GM18511 (cell line): Measurements from ENCODE around the gene CFAP77.
"Not testable (repeated sequence)": the region's sequence is repeated elsewhere in the genome, so short reads cannot be mapped to it uniquely, and the experiment has no call there.

Experiments
- ATAC-seq: cut with Tn5 transposase; IDR thresholded peaks from one replicate; pipeline ENCODE4 v1.9.1; 2021; ENCODE audit warnings: mild to moderate bottlenecking, moderate library complexity; ENCODE audit not compliant: unreplicated experiment

CFAP77 gene

DNA sequence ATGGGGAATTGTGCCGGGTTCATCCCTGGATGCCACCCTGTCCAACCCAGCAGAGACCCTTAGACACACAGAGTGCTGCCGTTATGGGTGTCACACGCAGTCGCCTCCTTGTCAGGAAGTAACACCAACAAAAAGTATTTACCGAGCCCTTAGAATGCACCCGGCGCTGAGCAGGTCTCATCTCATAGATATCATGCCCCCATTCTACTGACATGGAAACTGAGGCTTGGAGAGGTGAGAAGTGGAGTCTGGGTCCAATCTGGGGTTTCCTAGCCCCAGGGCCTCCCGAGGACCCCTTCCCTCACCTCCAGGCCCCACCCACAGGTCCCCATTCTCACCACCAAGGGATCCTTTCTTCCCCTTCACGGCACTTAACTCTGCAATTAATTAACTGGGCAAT is 135.6 kb downstream of the CFAP77 start:
- no peak for ATAC-seq

DNA sequence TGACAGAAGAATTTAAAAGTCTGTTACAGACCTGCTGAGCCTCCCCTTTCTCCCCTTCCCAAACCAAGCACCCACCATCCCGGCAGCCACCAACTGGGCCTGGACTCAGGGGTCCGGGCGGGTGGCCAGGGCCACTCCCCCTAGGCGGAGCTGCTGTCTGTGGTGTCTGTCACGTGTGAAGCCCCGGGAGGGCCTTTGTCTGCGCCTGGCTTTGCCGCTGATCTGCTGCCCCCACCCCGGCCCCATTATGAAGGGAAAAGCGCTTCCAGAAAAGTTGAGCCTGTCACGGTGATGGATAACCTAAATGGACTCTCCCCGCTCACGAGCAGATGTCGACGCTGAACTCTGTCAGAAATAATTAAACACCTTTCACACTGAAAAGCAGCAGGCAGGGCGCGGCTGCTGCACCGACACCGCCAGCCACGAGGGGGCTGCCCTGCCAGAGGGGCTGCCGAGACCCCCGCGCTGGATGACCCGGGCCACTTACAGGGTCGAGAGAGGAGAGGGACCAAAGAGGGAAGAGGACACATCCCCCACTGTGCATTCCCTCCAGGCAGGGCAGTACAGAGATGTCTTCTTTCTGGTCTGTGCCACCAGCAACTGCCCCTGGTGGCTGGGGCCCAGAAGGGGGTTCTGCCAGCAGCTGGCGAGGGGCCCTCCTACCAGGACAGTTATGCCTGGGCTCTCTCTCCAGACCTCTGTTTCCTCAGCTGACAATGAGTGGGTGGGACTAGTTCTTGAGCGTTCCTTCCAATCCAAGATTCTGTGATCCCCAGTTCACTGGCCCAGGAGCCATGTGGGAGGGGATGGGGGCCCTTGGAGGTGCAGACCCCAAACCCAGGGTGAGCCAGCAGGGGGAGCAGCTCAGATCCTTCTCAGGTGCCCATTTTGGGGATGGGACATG is 136.4 kb downstream of the CFAP77 start:
- ATAC-seq, result no peak

DNA sequence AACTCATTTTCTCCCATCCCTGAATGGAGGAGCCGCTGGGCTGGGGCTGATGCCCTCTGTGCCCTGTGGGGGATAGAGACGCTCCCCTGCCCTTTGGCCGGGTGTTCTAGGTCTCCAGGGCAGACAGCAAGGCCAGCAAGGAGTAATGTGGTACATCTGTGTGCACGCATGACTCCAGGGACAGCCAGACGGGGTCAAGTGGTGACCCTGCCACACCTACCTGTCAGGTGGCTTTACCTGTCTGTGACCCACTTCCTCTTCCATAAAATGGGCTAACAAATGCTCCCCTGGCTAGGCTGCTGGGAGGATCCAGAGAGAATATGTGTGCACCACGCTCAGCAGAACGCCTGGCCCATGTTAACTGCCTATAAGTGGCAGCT is 137.0 kb downstream of the CFAP77 start:
- no peak for ATAC-seq

DNA sequence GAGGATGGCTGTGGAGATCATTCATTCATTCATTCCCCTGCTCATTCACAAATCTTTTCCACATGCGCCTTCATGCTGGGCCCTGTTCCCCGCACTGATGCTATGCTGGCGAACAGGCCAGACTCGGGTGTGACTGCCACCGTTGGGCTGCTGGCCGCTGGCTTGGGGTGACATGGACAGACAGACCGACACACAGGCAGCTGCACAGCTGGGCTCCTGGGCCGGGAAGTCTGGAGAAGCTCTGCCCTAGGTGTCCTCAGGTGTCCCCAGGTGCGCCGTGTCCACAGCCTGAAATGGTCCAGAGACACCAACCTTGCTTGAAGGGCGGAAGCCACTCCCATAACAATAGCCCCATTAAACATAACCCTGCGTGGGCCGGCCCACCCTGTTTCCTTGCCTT is 137.4 kb downstream of the CFAP77 start:
- no peak for ATAC-seq

DNA sequence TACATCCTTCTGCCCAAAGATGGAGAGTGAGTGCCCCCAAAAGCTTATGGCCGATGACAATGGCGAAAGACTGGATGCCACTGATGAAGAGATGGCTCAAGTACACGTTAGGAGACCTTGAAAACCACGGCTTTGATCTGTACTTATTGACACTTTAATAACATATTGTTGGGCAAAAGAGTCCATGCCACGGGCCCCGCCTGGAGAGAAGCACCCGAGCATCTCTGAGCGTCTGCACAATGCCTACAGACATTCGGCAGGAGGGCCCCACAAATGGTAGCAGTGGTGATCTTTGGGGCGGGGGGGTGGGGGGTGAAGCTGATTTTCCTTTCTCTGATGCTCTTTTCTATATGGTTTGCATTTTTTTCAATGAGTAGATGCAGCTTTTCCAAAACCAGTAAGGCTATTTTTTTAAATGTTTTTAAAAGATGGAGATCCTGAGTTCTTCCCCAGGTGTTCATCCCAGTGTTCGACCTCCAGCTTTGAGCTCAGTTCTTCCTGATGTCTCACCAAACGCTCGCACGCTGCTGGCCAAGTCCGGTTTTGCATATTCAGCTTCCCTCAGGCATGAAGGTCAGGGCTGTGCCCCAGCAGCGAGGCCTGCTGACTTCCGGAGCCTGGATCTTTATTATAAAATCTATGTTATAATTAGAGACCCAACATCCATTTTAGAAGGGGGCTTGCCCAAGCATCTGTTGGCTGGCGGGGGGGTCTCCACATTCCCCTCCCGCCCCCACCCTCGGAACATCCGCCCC is 138.1 kb downstream of the CFAP77 start:
- no peak for ATAC-seq

DNA sequence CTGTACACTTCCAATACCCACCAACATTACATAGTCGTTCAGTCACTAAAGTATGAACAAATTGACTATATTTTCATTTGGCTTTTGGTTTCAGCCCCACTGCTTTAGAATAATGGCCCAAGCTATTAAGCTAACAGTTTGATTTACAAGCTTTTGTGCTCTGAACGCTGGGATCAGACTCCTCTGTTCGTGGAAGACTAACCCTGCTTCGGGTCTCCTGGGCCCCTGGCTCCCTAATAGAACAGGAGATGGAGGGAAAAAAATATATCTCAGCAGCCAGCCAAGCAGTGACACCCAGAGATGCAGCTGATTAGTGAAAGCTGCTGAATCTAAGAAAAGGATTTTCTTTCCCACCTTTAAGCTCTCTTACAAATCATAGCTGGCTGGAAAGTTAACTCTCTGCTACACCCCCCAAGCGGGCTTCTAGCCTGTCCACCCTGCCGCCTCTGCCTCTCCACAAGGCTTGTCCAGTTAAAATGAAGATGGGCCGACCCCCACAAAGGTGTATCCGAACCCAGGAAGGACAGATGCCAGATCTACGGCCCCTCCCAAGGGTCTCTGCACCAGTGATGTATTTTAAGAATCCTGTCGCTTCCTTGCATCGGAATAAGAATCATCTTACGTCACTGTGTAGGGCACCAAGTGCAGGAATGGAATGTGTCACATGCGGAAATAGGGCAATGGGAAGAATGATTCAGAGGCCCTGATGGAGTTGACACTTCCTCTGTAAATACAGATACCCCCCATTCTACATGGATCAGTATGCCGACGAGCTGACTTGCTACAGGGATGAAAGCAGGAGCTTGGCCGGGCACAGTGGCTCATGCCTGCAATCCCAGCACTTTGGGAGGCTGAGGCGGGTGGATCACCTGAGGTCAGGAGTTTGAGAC is 139.0 kb downstream of the CFAP77 start:
- no peak for ATAC-seq

DNA sequence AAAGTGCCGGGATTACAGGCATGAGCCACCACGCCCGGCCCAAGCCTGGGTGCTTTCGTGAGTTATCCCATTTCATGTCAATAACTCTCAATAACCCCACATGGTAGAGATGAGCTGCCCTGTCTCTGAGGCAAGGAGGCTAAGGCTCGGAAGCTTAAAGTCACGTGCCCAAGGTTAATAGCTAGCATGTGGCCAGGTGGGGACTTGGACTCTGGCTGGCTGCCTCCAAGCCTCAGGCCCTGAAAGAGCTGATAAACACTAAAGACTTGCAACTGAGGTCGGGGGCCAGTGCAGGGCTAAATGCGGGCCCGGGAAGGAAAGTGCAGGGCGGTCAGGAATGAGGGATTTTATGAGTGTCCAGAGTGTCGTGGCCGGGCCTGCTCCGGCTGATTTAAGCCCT is 141.5 kb downstream of the CFAP77 start:
- no peak for ATAC-seq

DNA sequence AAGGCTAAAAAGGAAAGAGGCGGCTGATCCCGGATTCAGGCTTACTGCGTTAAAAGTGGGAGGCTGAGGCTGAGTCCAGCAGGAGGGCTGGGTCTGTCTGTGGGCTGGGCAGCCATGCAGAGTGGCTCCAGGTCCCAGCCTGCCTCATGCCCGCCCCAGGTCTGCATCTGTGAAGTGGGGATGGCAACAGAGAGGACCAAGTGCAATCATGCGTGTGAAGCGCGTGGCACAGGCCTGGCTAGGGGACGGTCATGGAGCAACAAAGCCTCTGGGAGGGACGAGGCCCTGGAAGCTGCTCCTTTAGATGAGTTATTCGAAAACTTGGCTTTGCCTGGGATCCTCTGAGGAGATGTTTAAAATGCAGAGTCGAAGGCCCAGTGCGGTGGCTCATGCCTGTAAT is 142.0 kb downstream of the CFAP77 start:
- ATAC-seq, result no peak

DNA sequence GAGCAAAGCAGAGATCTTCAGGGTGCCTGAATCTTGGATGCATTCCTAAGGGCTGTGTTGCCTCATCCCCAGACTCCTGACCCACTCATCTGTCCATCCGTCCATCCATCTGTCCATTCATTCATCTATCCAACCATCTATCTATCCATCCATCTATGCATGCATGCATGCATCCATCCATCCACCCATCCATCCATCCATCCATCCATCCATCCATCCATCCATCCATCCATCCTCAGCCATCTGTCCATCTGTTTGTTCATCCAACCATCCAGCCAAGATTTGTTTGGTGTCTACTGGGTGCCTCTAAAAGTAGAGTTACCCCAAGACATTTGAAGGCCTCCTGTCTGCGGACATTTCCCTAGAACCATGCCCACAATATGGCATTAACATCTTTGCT is 144.7 kb downstream of the CFAP77 start:
- no peak for ATAC-seq

DNA sequence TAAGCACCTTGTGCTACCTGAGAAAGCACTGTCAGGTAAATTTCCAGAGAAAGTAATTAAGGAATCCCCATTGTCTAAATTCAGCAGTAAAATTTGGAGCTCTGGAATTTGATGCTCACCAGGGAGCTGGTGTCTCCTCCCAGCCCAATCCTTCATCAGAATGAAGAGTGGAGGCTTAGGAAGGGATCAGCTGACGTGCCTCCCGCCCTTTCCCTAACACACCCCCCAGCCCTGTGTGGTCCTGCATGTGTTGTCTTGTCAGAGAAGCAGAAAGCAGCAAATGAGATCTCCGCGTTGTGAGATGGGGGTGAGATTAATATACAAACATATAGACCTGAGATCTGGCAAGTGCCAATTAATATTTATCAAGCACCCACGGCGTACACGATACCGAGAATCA is 145.5 kb downstream of the CFAP77 start:
- no peak for ATAC-seq

DNA sequence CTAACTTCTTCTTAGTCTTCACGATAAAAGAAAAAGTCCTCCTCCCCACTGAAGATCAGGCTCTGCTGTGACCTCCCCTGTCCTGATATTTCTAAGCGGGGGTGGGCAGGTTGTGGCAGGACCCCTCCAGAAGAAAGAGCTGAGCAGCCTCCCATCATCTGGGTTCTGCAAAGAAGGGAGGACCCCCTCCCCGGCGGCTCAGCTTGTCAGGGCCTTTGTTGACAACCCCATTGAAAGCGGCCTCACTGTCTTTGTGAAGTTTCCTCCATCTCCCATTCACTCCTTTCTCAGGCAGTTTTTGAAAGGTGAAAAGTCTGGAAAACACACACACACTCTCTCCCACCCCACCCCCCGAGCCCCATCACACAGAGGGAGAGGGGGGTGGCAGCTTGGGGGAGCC is 146.2 kb downstream of the CFAP77 start:
- no peak for ATAC-seq

DNA sequence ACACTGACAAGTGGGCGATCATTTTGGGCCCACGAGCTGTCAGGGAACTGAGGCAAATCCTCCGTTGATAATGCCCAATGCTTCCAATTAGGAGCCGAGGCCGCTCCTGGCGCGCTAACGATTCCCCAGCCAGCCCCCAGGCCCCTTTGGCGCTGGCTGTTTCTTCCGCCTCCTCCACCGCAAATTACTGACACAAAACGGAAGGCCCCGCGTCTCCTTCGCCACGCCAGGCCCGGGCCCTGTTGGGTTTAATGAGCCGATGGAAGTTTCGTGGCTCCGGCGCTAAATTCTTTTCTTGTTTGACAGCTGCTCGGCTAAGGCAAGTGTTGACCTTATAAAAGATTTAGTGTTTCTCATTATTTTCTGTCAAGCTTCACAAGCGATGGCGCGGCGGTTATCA is 146.7 kb downstream of the CFAP77 start:
- ATAC-seq, result no peak

DNA sequence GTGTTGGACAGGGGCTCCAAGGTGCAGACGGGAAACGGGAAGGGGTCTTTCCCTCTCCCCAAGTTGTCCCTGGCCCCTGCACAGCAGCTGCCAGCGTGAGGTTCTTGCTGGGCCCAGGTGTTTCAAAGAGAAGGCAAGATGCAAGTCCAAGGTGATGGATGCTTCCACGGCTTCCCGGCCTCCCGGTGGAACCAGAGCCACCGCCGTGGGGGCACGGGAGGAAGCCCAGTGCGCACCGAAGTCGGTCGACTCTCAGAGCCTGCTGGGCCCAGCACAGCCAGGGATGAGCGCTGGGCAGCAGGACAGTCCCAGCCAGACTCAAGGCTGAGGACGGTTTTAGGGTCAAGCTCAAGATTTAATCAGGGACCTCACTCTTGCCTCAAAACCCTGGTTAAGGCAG is 147.1 kb downstream of the CFAP77 start:
- ATAC-seq, result no peak

DNA sequence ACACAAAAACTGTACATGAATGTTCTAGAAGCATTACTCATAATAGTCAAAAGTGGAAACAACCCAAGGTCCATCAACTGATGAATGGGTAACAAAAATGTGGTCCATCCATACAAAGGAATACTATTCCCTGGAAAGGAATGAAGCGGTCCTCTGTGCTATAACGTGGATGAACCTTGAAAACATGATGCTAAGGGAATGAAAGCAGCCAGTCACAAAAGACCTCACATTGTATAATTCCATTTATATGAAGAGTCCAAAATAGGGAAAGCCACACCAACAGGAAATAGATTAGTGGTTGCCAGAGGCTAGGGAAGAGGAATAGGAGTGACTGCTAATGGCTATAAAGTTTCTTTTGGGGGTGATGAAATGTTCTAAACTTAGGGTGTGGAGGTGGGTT is 149.7 kb downstream of the CFAP77 start:
- ATAC-seq, result no peak

DNA sequence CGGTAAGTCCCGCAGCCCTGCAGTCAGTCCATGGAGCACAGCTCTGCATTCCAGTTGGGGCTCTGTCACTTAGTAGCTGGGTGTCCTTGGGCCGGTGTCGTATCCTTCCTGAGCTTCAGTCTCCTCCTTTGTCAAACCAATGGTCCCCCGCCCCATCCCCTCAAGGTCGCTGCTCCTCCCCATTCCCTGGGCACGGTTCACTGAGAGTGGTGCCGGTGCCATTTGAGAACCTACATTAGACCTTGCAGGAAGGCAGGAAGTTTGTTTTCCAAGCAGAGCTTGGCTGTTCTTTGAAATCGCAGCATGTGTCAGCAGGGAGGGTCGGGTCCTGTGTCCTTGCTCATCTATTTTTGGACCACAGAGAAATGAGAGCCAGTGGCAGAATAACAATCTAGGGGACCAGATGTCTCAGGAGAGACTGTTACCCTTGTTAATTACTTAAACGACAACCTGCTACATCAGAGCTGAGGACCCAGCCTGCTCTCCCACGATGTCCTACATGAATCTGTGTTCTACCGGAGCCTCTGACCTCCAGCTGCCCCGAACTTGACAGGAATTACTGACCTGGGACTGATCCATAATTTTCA is 150.7 kb downstream of the CFAP77 start:
- ATAC-seq, result no peak

DNA sequence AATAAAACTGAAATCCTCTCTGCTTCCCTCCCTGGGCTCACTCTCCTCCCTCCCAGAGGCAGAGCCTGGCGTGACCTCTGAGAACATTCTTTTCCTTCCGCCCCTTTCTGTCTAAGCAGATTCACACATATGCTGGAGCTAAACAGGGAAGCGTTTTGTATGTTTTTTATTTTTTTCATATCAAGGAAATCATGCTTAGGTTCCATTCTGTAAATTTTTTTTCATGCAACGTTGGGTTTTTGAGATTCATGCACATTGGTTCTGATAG is 152.2 kb downstream of the CFAP77 start:
- no peak for ATAC-seq

DNA sequence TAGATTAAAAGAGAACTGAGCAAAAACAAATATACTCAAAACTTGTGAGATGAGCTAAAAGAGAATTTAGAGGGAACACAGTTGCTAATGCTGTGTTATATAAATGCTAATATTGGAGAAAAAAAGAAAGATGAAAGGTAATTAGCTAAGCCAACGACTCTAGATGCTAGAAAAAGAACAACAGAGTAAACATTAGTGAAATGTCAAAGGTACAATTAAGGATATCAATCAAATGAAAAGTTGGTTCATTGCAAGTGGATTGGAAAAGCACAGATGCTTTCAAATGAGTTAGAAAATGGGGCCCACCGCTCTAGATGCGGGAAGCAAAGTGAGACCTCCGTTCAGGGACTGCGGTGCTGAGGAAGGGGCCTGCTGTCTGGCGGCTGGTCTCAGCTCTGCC is 154.5 kb downstream of the CFAP77 start:
- ATAC-seq, result no peak

DNA sequence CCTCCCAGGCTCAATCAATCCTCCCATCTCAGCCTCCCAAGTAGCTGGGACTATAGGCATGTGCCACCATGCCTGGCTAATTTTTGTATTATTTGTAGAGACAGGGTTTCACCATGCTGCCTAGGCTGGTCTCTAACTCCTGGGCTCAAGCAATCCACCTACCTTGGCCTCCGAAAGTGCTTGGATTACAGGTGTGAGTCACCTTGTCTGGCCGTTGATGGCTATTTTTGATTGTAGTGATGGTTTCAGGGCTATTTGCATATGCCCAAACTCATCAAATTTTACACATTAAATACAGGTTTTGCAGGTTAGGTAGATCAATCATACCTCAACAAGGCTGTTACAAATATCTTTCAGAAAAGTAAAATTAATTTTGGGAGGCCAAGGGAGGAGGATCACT is 158.8 kb downstream of the CFAP77 start:
- ATAC-seq, result not testable (repeated sequence)

DNA sequence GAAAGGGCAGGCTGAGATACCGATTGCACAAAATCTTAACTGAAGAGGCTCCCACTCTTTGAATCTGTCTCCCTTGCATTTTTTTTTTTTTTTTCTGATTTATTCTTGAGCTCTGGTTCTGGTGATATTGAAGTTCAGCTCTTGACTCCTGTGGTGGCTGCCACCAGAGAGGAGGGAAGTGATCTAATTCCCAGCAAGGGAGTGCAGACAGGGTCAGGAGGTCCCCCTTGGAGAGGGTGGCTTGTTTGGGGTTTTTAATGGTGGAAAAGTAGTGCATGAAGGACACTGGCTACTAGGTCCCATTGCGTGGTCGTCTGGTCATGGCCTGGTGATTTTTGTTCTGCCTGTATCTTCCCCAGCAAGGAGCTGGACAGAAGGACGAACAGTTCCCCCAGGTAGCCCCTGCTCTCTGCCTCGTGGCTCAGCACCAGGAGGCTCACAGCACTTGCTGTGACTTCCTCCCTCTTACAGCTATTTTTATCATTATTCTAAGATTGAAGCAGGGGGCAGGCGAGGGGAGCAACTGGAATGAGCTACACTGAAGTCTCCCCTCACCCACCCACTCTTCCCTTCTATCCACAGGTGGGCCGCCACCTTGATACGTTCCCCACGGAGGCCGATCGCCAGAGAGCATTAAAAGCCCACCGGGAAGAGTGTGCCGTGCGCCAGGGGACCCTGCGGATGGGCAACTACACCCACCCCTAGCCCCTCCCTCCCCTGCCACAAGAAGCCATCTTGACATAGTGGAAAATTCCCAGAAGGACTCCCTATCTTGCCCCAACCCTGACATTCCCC is 162.0 kb downstream of the CFAP77 start:
- no peak for ATAC-seq

DNA sequence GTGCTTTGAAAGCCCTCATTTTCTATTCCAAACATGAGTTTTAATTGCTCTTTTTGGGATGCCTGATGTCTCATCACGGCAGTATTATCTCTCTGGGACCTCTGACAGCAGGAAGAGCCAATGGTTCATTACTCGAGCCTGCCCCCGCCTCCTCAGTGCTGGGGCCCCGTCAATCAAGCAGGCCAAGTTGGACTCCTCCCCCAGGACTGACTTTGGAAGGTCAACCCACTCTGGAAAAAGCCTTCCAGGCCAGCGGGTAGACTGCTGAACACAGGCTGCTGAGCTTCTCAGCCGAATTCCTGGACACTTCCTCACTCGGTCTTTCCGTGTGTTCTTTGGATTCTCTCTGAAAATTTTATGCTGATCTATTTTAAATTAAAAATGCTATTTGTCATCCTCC is 162.9 kb downstream of the CFAP77 start:
- no peak for ATAC-seq
